Mononuclear cell (primary cell): ENCODE data around the gene PRM3. TPM values are rescaled to one million over a fixed set of nuclear protein-coding genes. Genes with fewer than 3 reads are reported as not detected.
"Not testable (repeated sequence)": the region's sequence is repeated elsewhere in the genome, so short reads cannot be mapped to it uniquely, and the experiment has no call there.

Source experiments
- H3K27me3 ChIP-seq: 2 replicates; pipeline ENCODE4 v1.6.0; 2011; ENCODE audit warnings: low read length, control low read depth; ENCODE audit not compliant: insufficient read depth
- H3K4me1 ChIP-seq: 2 replicates; pipeline ENCODE4 v1.5.1; 2011; ENCODE audit warnings: mild to moderate bottlenecking, low read length, control low read depth; ENCODE audit not compliant: insufficient read depth
- H3K4me3 ChIP-seq: 2 replicates; pipeline ENCODE4 v1.5.1; 2011; ENCODE audit warnings: mild to moderate bottlenecking, low read length, moderate library complexity
- H3K9me3 ChIP-seq: 2 replicates; pipeline ENCODE4 v1.5.1; 2011; ENCODE audit warnings: low read depth, mild to moderate bottlenecking, control low read depth, low read length
- total RNA-seq: library from RNA; depleted of rRNA; stranded (reverse); fragments of >200 nt; gene quantifications from one replicate; pipeline ENCODE4 v1.2.3, GENCODE V29; 2012

PRM3 gene
- total RNA-seq, 1 donor: not detected

GRCh38 chr16:11297492-11298142 lies 24.2 kb upstream of the PRM3 start:
- no peaks in the 10 kb centered on the region for H3K27me3 ChIP-seq
- no peaks in the 10 kb centered on the region for H3K9me3 ChIP-seq
- peaks cover 31% of the 10 kb centered on the region for H3K4me1 ChIP-seq
- H3K4me3 ChIP-seq: no peak overlapping the region

- Histone ChIP-seq H3K27me3 (no peaks in the 10 kb centered on the region), H3K4me3 (no peak overlapping the region), H3K9me3 (no peaks in the 10 kb centered on the region), H3K4me1 (peaks cover 31% of the 10 kb centered on the region)
These were observed 23.5 kb upstream of the PRM3 start for GRCh38 chr16:11296706-11297491.

- peaks cover 31% of the 10 kb centered on the region for H3K4me1 ChIP-seq
- H3K9me3 ChIP-seq: no peaks in the 10 kb centered on the region
- H3K27me3 ChIP-seq: no peaks in the 10 kb centered on the region
- no peak overlapping the region for H3K4me3 ChIP-seq
These were observed 22.9 kb upstream of the PRM3 start for GRCh38 chr16:11296351-11296705.

- H3K4me1 ChIP-seq: peaks cover 31% of the 10 kb centered on the region
- H3K4me3 ChIP-seq: no peak overlapping the region
- no peaks in the 10 kb centered on the region for H3K27me3 ChIP-seq
- no peaks in the 10 kb centered on the region for H3K9me3 ChIP-seq
These were observed 22.2 kb upstream of the PRM3 start for GRCh38 chr16:11295672-11296071.

GRCh38 chr16:11292076-11292748 lies 18.8 kb upstream of the PRM3 start:
- H3K27me3 ChIP-seq: no peaks in the 10 kb centered on the region
- H3K9me3 ChIP-seq: no peaks in the 10 kb centered on the region
- H3K4me3 ChIP-seq: no peak overlapping the region
- H3K4me1 ChIP-seq: peaks cover 10% of the 10 kb centered on the region

- H3K27me3 ChIP-seq: no peaks in the 10 kb centered on the region
- H3K9me3 ChIP-seq: no peaks in the 10 kb centered on the region
- peaks cover under 1% of the 10 kb centered on the region for H3K4me1 ChIP-seq
- H3K4me3 ChIP-seq: no peak overlapping the region
These were observed 17.8 kb upstream of the PRM3 start for GRCh38 chr16:11291091-11291703.

GRCh38 chr16:11290102-11290893 lies 16.9 kb upstream of the PRM3 start:
- Histone ChIP-seq H3K4me1 (no peaks in the 10 kb centered on the region), H3K9me3 (no peaks in the 10 kb centered on the region), H3K27me3 (no peaks in the 10 kb centered on the region), H3K4me3 (no peak overlapping the region)

GRCh38 chr16:11289696-11290095 lies 16.3 kb upstream of the PRM3 start:
- H3K27me3 ChIP-seq, H3K9me3 ChIP-seq, H3K4me3 ChIP-seq, H3K4me1 ChIP-seq: not testable (repeated sequence)

- no peak overlapping the region for H3K4me3 ChIP-seq
- no peaks in the 10 kb centered on the region for H3K9me3 ChIP-seq
- H3K27me3 ChIP-seq: no peaks in the 10 kb centered on the region
- no peaks in the 10 kb centered on the region for H3K4me1 ChIP-seq
These were observed 15.8 kb upstream of the PRM3 start for GRCh38 chr16:11289202-11289601.

- Histone ChIP-seq H3K4me3 (no peak overlapping the region), H3K9me3 (no peaks in the 10 kb centered on the region), H3K27me3 (no peaks in the 10 kb centered on the region), H3K4me1 (no peaks in the 10 kb centered on the region)
These were observed 12.4 kb upstream of the PRM3 start for GRCh38 chr16:11285842-11286241.

- Histone ChIP-seq H3K9me3 (no peaks in the 10 kb centered on the region), H3K4me1 (peaks cover 6% of the 10 kb centered on the region), H3K4me3 (no peak overlapping the region), H3K27me3 (no peaks in the 10 kb centered on the region)
These were observed 10.4 kb upstream of the PRM3 start for GRCh38 chr16:11283820-11284248.

GRCh38 chr16:11280616-11281522 lies 7.4 kb upstream of the PRM3 start, which contains the start of gene PRM1:
Gene PRM1 (minus strand): TSS chr16:11281330. CDS start chr16:11281238, 92 bp downstream.
- no peaks in the 10 kb centered on the region for H3K9me3 ChIP-seq
- H3K4me1 ChIP-seq: peaks cover 9% of the 10 kb centered on the region
- no peak within 1 kb of the TSS for H3K4me3 ChIP-seq
- H3K27me3 ChIP-seq: no peaks in the 10 kb centered on the region

GRCh38 chr16:11278681-11279628 lies 5.5 kb upstream of the PRM3 start:
- H3K4me3 ChIP-seq: no peak overlapping the region
- no peaks in the 10 kb centered on the region for H3K9me3 ChIP-seq
- H3K4me1 ChIP-seq: peaks cover 9% of the 10 kb centered on the region
- H3K27me3 ChIP-seq: no peaks in the 10 kb centered on the region
